Esophagus muscularis mucosa (tissue), 3 donors: Measurements from ENCODE around the gene KCTD5.

Source experiments
- CTCF ChIP-seq, 3 experiments: fragments of 200-600 bp in 2 of 3; fragments of 450-650 bp in 1 of 3; sonication (generic) in 2 of 3; IDR thresholded peaks; one replicate each; pipeline ENCODE4 v1.5.1; 2017 to 2019; ENCODE audit warnings: antibody characterized with exemption in 3 of 3, mild to moderate bottlenecking in 2 of 3, moderate library complexity in 1 of 3
- EP300 ChIP-seq: sonication (generic); formaldehyde crosslinking; IDR thresholded peaks from one replicate; pipeline ENCODE4 v1.6.1; 2017; ENCODE audit warnings: antibody characterized with exemption

DNA sequence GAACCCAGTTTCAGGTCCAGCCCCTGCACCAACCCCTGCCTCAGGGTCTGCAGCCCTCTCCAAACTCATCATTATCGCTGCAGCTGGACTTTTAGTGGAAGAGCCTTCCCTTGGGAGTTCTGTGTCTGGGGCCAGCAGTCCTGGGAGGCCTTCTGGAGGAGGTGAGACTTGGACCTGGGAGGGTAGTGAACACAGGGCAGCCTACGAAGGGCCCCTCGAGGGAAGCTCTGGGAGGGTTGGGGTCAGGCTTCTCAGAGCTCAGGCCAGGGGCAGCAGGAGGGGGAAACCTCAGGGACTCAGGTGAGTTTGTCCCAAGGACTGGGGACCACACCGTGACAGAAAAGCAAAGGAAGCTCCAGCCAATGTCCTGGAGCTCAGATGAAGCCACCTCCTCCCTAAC lies 58.8 kb downstream of the KCTD5 start:
- TF ChIP-seq EP300 (no peak), CTCF (IDR thresholded peaks at IDR 0.05) (no peak)
